GM19023 (cell line): Measurements from ENCODE around the gene MTSS2.

Experiments
- ATAC-seq: cut with Tn5 transposase; IDR thresholded peaks from one replicate; pipeline ENCODE4 v1.9.1; 2021; ENCODE audit warnings: mild to moderate bottlenecking, moderate library complexity; ENCODE audit not compliant: unreplicated experiment

The MTSS2 gene

DNA sequence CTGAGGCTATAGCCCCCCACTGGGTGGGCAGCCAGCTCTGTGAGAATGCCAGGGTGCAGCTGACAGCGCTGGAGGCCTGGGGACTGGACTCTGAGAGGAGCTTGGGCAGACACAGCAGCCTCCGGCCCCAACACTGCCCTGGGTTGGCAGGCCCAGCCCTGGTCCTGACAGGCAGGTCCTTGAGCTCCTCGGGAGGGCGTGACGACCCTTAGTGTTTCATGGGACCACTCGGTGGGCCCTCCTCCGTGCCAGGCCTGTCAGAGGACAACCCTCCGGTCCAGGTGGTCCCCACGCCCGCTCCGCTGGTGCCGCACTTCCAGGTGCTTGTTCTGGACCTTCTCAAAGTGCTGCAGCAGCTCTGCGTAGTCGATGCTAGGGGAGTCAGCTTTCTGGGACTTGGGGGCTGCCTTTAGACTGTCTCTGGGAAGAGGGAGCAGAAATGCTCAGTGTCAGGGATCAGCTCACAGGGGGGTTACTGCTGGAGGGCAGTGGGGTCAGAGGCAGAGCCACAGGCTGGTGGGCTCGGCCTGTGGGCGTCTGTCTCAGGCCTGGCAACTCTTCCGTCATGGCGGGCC, 1.9 kb upstream of the MTSS2 start:
- ATAC-seq, result no peak

DNA sequence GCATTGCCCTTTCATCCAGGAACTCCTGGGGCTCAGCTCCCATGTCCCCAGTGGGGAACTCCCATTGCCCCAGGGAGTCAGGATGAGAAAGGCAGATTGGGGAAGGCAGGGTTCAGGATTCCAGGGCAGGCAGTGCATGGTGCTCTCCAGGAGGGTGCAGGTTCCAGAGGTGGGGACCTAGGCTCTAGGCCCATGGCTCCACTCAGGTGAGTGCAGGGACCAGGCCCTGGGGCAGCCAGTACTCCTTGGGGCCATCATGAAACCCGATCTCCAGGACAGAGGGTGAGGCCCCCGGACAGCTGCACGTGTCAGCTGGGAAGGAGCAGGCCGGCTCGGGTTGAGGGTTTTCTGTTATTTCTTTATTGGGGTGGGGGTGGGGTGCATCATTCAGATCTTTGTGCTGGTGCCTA, 1.3 kb upstream of the MTSS2 start:
- no peak for ATAC-seq

DNA sequence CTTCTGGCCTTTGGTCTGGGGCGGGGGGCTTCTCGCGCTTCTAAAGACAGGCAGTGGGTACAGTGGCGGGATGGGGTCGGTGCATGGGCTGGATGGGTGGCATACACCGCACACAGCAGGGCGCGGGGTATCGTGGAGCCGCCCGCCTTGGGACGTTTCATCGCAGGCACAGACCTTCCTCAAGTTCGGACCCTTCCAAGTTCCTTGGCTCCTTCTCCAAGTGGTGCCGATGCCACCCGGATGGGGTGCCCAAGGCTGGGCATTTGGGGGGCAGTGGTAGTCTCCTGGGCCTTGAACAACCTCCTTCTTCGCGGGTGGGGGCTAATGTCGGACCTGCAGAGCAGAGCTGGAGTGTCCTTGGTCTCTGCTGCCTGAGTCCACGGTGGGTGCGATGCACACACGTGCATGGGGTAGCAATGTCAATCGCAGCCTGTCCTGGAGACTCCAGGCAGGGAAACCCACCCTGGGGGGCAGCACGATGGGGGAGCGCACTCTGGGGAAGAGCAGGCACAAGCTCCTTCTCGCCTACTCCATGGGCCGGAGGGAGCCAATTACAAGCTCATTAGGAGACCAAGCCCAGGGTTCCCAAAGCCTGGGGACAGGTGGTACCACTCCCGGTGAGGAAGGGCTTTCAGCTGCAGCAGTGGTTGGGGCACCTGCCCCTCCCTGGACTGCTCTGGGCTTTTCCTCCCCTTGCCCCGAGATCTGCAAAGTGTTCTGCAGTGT, 686 bp upstream of the MTSS2 start:
- no peak for ATAC-seq

DNA sequence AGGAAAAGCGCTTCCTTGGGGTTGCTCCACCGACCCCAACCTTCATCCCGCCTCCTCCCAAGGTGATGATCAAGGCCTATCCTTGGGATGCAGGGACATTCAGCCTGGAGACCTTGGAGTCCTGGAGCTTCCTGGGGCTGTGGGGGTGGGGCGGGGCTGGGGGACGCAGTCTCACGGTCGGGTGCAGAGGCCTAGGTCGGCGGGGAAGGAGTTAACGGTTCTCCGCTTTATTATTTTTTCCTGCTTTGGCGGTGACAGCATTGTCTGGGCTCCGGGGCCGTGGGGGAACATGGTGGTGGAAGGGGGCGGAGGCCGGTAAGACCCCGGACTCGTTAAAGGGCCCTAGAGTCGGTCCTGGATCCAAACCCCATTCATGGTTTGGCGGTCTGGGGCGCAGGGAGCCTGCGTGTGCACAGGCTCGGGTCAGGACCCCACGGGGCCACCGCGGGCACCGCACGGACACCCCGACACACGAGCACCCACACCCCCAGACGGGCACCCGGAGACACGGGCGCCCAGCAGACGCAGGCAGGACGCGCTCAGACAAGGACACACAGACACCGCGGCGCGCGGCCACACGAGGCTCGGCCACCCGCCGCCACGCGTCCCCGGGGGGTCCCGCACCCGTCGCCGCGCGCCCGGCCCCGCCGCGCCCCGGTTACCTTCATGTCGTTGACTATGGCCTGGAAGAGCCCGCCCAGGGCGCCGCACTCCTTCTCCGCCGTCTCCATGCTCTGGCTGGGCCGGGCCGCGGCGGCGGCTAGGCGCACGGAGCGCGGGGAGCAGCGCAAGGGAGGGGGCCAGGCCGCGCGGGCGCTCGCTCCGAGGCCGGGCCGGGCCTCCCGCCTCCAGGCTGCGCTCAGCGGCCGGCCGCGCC, 554 bp downstream of the MTSS2 start:
- ATAC-seq, result no peak

DNA sequence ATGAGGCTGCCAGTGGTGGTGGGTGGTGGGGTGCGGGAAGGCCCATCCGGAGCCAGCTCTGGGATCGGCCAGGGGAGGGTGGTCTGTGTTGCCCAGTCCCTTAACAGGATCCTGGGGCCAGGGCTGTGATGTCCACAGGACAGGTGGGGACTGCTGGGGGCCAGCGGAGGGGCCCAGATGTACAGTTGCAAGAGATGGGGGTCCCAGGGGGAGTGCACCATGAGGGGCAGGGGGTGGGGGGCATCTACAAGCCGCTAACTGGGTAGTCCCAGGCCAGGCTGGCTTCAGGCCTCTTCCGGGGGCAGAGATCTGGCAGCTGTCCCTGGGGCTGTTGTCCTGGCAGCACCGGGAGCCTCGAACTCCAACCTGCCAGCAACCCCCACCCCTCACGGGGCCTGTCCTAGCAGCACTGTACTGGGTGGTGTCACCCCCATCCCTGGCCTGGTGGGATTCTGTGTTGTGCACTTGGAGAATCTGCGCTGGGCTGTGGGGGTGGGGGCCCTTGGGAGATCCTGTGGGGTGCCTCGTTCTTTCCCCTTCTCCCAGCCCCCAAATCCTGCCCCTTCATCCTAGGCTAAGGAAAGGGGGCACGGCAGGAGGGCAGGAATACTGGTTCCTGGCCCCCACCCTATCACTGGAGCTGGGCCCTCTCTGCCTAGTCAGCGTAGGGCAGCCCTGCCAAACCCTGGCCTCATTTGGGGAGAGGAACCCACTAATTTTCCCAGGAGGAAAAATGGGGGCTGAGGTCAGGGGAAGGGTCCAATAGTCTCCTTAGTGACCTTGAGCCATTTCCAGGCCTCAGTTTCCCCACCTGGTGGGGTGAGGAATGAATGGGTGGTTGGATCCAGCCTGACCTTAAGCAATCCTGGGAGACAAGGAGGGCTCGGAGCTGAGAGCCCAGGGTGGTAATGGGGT, 1.4 kb downstream of the MTSS2 start:
- no peak for ATAC-seq

DNA sequence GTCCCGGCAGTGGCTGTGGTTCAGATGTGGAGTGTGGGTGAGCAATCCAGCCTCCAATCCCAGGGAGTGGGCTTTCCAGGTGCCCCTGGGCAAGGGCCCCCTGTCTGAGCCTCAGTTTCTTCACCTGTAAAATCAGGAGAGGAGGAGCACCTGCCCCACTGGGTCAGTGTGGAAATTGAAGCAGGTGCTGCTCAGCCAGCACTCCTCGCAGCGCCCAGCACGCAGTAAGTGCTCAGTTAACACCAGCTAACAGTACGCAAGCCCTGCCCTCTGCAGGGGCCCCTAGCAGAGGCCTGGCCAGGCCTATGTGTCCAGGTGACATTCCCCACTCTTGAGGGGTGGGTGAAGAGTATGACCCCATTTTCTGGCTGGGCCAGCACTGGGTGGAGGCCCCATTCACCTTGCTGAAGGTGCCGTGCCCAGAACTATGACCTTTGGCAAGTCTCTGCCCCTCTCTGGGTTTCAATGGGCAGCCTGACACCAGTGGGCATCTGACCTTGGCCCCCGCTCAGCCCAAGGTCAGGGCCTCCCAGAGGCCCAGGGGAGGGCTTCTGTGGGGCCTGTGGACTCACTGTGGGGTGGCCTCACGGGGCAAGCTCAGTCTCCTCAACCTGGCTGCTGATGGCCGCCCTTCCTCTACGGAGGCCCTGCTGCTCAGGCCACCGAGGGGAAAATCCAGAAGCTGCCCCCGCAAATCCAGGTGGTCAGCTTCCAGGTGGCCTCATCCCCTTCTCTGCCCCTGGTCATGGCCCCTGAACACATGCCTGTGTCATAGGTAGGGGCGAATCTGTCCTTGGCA, 2.5 kb downstream of the MTSS2 start:
- no peak for ATAC-seq

DNA sequence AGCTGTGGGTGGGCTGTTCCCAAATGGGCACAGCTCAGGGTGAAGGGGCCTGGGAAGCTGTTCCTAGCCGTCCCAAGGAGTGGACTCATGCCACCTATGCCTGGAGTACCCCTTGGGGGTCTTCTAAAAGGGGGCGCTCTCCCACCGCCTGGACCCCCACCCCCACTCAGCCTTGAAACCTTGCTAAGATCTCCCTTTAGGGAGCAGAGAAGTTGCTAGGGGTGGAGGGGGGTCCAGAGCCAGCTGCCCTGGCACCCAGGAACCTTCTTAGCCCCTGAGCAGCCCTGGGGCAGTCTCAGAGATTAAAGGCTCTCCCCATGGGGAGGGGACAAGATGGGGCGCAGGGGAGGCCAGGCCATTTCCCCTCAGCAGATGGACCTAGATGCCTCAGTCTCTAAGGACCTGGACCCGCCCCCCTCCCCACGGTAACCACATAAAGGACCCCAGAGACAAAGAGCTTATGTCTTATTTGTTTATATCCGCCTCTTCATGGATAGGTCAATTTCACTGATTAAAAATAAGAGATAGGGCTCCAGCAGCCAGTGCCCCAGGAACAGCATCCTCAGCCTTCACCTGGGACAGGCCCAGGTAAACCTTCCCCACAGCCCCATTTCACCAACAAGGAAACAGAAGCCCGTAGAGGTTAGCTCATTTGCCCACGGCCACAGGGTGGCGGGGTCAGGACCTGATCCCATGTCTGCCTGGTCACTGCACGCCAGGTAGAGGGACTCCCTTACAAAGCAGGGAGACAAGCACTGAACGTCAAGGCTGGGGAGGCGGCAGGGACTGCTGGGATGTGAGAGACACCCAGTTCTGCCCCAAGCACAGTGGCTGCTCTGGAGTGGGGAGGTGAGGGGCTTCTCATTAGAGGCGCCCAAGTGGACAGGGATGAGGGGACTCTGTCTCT, 3.4 kb downstream of the MTSS2 start:
- ATAC-seq, result no peak

DNA sequence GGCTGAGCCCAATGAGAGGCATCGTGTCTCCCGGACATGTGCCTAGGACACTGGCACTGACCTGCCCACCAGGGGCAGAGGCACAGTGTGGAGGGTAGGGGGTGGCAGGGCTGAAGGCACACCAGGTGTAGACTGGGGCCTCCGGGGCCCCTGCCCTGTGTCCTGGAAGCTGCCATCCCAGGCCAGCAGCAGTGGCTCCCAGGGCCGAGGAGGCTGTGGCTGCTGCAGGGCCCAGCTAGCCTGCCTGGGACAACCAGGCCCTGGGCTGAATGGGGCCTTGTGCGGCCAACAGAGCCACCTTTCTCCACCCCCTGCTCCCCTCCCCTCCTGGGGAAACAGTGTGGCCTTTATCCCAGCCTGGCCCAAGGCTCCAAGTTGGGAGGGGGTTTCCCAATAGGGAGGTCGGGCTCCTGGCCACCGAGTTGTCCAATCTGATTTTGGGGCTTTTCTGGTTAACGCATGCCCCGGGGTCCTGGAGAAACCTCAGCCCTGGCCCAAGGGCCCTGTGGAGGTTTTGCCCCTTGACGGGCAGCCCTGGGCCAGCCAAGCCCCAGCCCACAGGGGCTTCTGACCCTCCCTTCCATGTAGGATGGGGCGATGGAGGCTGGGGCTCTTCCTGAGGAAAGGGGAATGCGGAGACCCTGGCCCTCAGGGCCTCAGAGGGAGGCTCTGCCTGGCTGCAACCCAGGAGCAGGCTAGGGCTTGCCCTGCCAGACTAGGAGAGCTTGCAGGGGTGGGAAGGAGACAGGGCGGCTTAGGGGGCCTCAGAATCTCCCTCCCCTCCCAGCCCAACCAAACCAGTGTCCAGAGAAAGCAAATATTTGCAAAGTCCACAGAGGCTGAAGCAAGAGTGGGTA, 4.2 kb downstream of the MTSS2 start:
- ATAC-seq, result no peak

DNA sequence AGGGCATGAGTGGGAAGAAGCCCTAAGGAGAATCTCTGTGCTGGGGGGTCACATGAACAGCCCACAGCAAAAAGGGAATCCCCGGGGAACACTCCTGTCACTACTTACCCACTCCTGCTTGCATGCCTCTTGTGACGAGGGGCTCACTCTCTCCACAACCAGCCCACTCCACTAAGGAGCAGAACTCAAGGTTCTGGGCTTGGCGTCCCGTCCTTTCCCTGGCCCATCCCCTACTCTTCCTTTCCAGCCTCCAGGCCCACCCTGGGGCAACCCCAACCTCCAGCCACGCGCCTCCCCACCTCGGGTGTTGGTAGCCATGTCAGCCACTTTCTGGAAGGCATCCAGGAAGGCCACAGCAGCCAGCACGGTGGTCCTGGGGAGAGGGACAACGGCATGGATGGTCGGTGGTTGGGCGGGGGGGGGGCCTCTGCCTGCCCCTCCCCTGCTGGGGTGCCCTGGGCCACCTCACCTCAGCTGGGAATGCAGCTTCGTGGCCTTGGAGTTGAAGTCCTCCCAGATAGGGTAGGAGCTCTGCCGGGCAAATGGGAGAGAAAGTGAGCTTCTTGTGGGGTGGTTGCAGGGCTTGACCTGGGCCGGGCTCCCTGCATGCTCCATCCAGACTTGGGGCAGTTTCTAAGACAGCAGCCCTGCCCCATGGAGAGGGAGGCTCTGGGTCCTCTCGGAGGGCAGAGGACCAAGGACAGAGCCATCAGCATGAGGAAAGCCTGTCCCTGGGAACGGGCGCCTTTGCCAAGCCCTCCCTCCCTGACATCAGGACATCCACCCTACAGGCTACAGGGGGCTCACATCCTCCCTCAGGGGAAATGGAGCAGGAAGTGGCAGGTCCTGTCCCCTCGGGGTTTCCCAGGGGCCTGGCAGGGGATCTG, 5.1 kb downstream of the MTSS2 start:
- ATAC-seq, result no peak

DNA sequence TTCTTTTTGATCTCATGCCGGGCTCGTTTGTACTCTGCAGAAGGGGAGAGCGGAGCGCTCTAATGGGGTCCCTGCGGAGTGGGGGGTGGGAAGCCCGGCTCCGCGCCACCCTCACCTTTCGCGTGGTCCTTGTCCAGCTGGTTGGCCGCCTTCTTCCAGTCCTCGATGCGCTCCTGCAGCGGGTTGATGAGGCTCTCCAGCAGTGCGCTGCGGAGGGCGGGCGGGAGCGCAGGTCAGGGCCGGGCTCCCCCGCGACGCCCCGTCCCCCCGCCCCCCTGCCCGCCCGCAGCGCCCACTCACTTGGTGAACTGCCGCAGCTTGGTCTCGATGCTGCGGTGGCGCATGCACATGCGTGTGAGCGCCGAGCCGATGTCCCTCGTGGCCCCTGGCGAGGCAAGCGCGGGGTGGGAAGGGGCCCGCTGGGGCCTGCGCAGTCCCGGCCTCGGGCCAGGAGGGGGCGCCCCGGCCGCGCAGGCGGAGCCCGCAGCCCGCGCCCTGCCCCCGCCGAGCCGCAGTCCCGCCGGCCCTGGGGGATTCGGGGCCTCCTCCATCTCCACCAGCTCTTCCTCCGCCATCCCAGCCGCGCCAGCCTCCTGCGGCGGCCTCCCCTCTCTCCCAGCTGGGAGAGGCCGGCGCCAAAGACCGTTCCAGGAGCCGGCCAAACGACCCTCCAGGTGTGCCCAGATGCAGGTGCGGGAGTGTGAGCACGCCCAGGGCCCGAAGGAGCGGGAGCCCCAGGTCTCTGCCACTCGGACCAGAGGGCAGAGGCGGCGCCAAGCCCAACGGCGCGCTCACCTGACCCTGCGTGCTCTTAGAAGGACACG, 6.0 kb downstream of the MTSS2 start:
- ATAC-seq, result no peak

DNA sequence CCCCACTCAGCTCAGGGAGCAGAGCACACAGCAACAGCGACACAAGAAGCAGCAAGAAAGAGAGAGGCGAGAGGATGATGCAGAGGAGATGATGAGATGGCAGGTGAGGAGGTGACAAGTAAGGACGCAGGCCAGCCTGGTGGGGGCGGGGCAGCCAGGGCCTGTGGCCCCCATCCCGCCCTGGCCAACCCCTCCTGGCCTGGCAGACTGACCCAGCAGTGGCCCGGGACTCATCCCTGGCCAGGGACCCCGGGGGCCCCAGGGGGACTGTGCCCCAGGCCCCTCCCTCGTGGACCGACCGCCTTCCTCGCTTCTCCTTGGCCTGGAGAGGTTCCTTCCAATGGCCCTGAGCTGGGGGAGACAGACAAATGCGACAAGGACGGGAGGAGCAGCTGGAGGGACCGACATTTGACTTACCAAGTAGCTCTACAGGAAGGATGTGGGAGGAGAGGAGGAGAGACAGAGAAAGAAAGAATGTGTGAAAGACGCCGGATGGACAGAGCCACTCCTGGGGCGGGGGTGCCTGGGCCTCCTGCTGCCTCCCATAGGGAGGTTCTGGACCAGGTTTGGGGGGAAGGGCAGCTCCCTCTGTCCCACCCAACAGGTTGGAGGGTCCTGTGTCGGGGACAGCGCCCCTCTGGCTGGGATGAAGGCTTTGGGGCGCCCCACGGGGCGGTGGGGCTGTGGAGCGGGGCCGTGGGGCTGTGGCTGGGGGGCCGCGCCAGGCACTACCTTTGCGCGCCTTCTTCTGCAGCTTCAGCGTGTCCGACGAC, 6.8 kb downstream of the MTSS2 start:
- no peak for ATAC-seq

DNA sequence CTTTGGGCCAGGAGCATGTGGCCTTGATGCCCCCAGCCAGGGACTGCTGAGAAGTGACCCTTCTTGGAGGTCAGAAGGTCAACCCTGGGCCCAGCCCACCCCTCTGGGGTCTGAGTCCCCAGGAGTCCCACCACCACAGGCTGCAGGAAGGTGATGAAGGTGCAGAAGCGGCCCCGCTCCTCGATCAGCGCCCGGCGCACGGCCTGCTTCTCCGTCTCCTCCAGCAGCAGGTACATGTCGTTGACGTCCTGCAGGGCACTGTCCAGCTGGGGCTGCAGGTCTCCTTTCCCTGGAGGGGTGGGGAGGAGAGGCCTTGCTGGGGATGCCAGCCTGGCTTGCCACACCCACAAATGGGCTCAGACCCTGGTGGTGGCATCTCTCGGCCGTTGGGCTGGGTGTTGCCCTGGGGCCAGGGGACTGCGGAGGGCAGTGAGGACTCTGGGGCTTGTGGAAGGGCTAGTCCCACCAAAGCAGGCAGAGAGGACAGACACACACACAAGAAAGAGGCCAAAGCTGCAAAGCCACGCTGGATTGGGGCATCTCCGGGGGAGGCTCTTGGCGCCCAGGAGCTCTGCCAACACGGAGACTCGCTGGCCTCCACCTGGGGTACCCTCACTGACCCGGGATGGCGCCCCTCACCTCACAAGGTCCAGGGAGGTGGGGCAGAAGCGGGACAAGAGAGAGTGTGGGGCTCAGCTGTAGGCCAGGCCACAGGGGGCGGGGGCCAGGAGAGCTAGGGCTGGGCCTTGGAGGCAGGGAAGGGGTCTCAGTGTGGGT, 7.5 kb downstream of the MTSS2 start:
- ATAC-seq, result no peak

DNA sequence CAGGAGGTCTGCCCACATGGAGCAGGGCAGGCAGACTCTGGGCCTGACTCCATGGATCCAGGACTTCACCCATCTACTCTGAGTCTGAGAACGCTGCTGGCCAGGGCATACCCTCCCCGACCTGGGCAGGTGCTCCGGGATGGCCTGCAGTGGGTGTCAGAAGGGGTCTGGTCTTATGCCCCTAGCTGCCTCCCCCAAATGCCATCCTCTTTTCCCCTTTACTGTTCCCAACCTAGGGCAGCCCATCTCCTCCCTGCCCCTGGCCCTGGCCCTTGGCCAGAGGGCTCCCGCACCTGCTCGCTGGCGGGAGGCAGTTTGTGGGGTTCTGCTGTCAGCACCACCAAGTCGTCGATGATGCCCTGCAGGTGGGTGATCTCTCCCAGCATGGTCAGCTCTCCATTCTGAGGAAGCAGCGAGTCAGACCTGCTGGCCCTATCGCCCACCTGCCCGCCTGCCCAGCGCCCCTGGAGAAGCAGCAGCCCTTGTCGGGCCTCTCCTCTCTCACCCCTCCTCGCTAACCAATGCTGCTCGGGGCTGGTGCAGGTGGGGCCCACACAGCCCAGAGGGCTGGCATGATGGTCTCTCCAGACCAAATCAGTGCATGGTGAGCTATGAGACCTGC, 8.2 kb downstream of the MTSS2 start:
- no peak for ATAC-seq
